H1 (cell line): ENCODE measurements around the gene SLC16A8. TPM values are rescaled to one million over a fixed set of nuclear protein-coding genes. Genes with fewer than 3 reads are reported as not detected.

Experiments used
- CTCF ChIA-PET: fragments of 300-600 bp; sonication (Branson Sonifier 250); formaldehyde crosslinking; loops from one replicate; lab custom pipeline; 2021; ENCODE audit not compliant: partially characterized antibody; lab: Charles Lee
- POLR2A ChIA-PET: fragments of 300-600 bp; sonication (Branson Sonifier 250); formaldehyde crosslinking; loops from one replicate; lab custom pipeline; 2021; ENCODE audit warnings: inconsistent platforms; ENCODE audit not compliant: partially characterized antibody; lab: Charles Lee
- DNase-seq, 2 experiments: peaks; one replicate each; pipeline versions ENCODE4 v3.0.0 to v3.0.0-alpha.2; 2010 to 2022; ENCODE audit warnings: low spot score in 2 of 2, low read depth in 1 of 2, mixed read lengths in 1 of 2
- FAIRE-seq: peaks from 2 replicates; lab custom pipeline; 2011; peaks lifted over from hg19 to GRCh38; lab: Jason Lieb, UNC
- H2AFZ ChIP-seq: 2 replicates; pipeline ENCODE4 v1.8.1; 2012; ENCODE audit warnings: low read length, inconsistent platforms
- H2AK5ac ChIP-seq: 2 replicates; pipeline ENCODE4 v1.6.1; 2013; ENCODE audit warnings: low read depth, low read length
- H2BK120ac ChIP-seq: replicated peaks from 2 replicates; pipeline ENCODE3; 2013; ENCODE audit warnings: low read depth, low read length, inconsistent platforms
- H2BK12ac ChIP-seq: 2 replicates; pipeline ENCODE4 v1.6.1; 2013; ENCODE audit warnings: low read depth, low read length
- H2BK15ac ChIP-seq: 2 replicates; pipeline ENCODE4 v1.6.1; 2013; ENCODE audit warnings: low read length
- H2BK20ac ChIP-seq: 2 replicates; pipeline ENCODE4 v1.6.1; 2013; ENCODE audit warnings: low read length
- H2BK5ac ChIP-seq: 2 replicates; pipeline ENCODE4 v1.6.1; 2013; ENCODE audit warnings: low read depth, low read length
- H3K14ac ChIP-seq: 2 replicates; pipeline ENCODE4 v1.6.1; 2013; ENCODE audit warnings: inconsistent platforms; ENCODE audit not compliant: insufficient read length
- H3K18ac ChIP-seq: 2 replicates; pipeline ENCODE4 v1.6.1; 2013; ENCODE audit warnings: low read length; ENCODE audit errors: extremely low read depth
- H3K23ac ChIP-seq: 2 replicates; pipeline ENCODE4 v1.6.1; 2013; ENCODE audit warnings: inconsistent platforms; ENCODE audit not compliant: insufficient read length
- H3K23me2 ChIP-seq: 2 replicates; pipeline ENCODE4 v1.6.1; 2013; ENCODE audit warnings: low read depth, low read length
- H3K27ac ChIP-seq: 2 replicates; pipeline ENCODE4 v1.6.1; 2011; ENCODE audit warnings: low read depth, low read length, inconsistent platforms
- H3K27me3 ChIP-seq, 4 experiments: replicated peaks in 1 of 4; 1 replicate in 1 of 4; 2 replicates in 3 of 4; pipeline versions ENCODE4 v1.6.1 to v1.8.1; 2011 to 2013; ENCODE audit warnings: low read length in 3 of 4, mild to moderate bottlenecking in 3 of 4, inconsistent platforms in 2 of 4, mixed read lengths in 2 of 4, moderate library complexity in 1 of 4; ENCODE audit not compliant: control insufficient read depth in 3 of 4, insufficient read depth in 3 of 4; ENCODE audit errors: extremely low read depth in 1 of 4
- H3K36me3 ChIP-seq, 4 experiments: 2 replicates each; pipeline versions ENCODE4 v1.6.1 to v1.8.1; 2011 to 2013; ENCODE audit warnings: mild to moderate bottlenecking in 4 of 4, low read length in 3 of 4, moderate library complexity in 2 of 4, control low read depth in 1 of 4, inconsistent platforms in 1 of 4; ENCODE audit not compliant: insufficient read depth in 4 of 4, control insufficient read depth in 2 of 4
- H3K4ac ChIP-seq: replicated peaks from 2 replicates; pipeline ENCODE3; 2013; ENCODE audit warnings: low read length, low read depth, mixed read lengths, inconsistent platforms; ENCODE audit not compliant: insufficient read length
- H3K4me1 ChIP-seq, 4 experiments: replicated peaks in 1 of 4; 1 replicate in 1 of 4; 2 replicates in 3 of 4; pipeline versions ENCODE4 v1.6.1 to v1.8.1; 2011 to 2013; ENCODE audit warnings: low read length in 3 of 4, inconsistent platforms in 2 of 4, mixed read lengths in 1 of 4; ENCODE audit not compliant: insufficient read depth in 4 of 4, control insufficient read depth in 3 of 4
- H3K4me2 ChIP-seq, 2 experiments: 2 replicates each; pipeline versions ENCODE4 v1.6.1 to v1.8.1; 2011 to 2013; ENCODE audit warnings: low read depth in 2 of 2, low read length in 2 of 2, control low read depth in 1 of 2, inconsistent platforms in 1 of 2, mild to moderate bottlenecking in 1 of 2; ENCODE audit not compliant: insufficient read depth in 1 of 2
- H3K4me3 ChIP-seq, 4 experiments: fragments of 200-600, 300-600 bp in 1 of 4; sonication (generic), shearing (Covaris generic), sonication (Bioruptor Twin) in 1 of 4; 2 replicates each; pipeline versions ENCODE4 v1.5.1 to v1.8.1; 2011 to 2016; ENCODE audit warnings: low read length in 4 of 4, low read depth in 3 of 4, control low read depth in 2 of 4, inconsistent platforms in 2 of 4, mild to moderate bottlenecking in 2 of 4, mixed read lengths in 1 of 4, moderate library complexity in 1 of 4; ENCODE audit not compliant: insufficient read depth in 2 of 4; ENCODE audit errors: extremely low read depth in 1 of 4
- H3K56ac ChIP-seq: replicated peaks from 2 replicates; pipeline ENCODE3; 2013; ENCODE audit warnings: low read depth, mild to moderate bottlenecking, mixed read lengths, low read length, inconsistent platforms; ENCODE audit not compliant: insufficient read length
- H3K79me1 ChIP-seq: 2 replicates; pipeline ENCODE4 v1.6.1; 2013; ENCODE audit warnings: low read depth, low read length, control low read depth
- H3K79me2 ChIP-seq, 2 experiments: 2 replicates each; pipeline versions ENCODE4 v1.6.1 to v1.8.1; 2012 to 2013; ENCODE audit warnings: low read length in 2 of 2, mild to moderate bottlenecking in 2 of 2, inconsistent platforms in 1 of 2; ENCODE audit not compliant: insufficient read depth in 2 of 2, control insufficient read depth in 1 of 2
- H3K9ac ChIP-seq, 4 experiments: replicated peaks in 1 of 4; 1 replicate in 1 of 4; 2 replicates in 3 of 4; pipeline versions ENCODE4 v1.6.1 to v1.8.1; 2011 to 2013; ENCODE audit warnings: low read depth in 3 of 4, low read length in 3 of 4, control low read depth in 2 of 4, mild to moderate bottlenecking in 2 of 4, moderate library complexity in 2 of 4, inconsistent platforms in 1 of 4; ENCODE audit errors: extremely low read depth in 1 of 4
- H3K9me3 ChIP-seq, 2 experiments: 2 replicates each; pipeline versions ENCODE4 v1.6.1 to v1.8.1; 2012 to 2013; ENCODE audit warnings: mild to moderate bottlenecking in 2 of 2, moderate library complexity in 2 of 2, control low read depth in 1 of 2, inconsistent platforms in 1 of 2, low read depth in 1 of 2, low read length in 1 of 2, mixed read lengths in 1 of 2; ENCODE audit not compliant: insufficient read depth in 2 of 2
- H4K20me1 ChIP-seq, 2 experiments: replicated peaks in 1 of 2; 2 replicates each; pipeline versions ENCODE3 to v1.8.1; 2011 to 2013; ENCODE audit warnings: inconsistent platforms in 2 of 2, low read length in 2 of 2, mild to moderate bottlenecking in 1 of 2; ENCODE audit not compliant: insufficient read depth in 2 of 2, control insufficient read depth in 1 of 2
- H4K5ac ChIP-seq: 2 replicates; pipeline ENCODE4 v1.6.1; 2013; ENCODE audit warnings: low read length, low read depth, mixed read lengths, inconsistent platforms; ENCODE audit not compliant: insufficient read length
- H4K8ac ChIP-seq: 2 replicates; pipeline ENCODE4 v1.8.0; 2013; ENCODE audit warnings: mild to moderate bottlenecking, moderate library complexity, low read length, inconsistent platforms; ENCODE audit not compliant: insufficient read depth; ENCODE audit errors: extremely low read depth
- H4K91ac ChIP-seq: replicated peaks from 2 replicates; pipeline ENCODE3; 2013; ENCODE audit warnings: low read length, mixed read lengths, inconsistent platforms; ENCODE audit not compliant: insufficient read length
- CEBPB ChIP-seq: IDR thresholded peaks from 2 replicates; pipeline ENCODE4 v1.6.1; 2012; ENCODE audit warnings: low read depth, low read length
- WGBS, 2 experiments: shearing (Covaris generic) in 1 of 2; methylation state at CpG; one replicate each; pipeline versions ENCODE4 v1.1.6 to v1.1.7; 2013 to 2015; ENCODE audit warnings: low lambda C conversion rate in 2 of 2, mixed read lengths in 2 of 2, inconsistent platforms in 1 of 2, low coverage in 1 of 2, missing lambda C conversion rate in 1 of 2; ENCODE audit not compliant: insufficient replicate concordance in 2 of 2, insufficient coverage in 1 of 2, insufficient read length in 1 of 2; ENCODE audit errors: extremely low coverage in 1 of 2, missing lambda C conversion rate in 1 of 2; 5-methylcytosine and 5-hydroxymethylcytosine counted together
- polyA plus RNA-seq, 7 experiments: library from polyadenylated mRNA; depleted of rRNA in 3 of 7; stranded (reverse) in 5 of 7; unstranded in 2 of 7; fragments of >200 nt in 5 of 7; fragments of 200-250 nt in 2 of 7; gene quantifications; 1 replicate in 5 of 7; 2 replicates in 1 of 7; 4 replicates in 1 of 7; pipeline versions ENCODE4 v1.2.1 to v1.2.3, GENCODE V29; 2011 to 2013; ENCODE audit warnings: missing spikeins in 2 of 7, mixed read lengths in 2 of 7
- total RNA-seq: library from RNA; stranded (reverse); fragmentation: NEBNext Ultra II Directional; extraction: Animal tissue kit (Norgen Biotek cat#: 25700); gene quantifications from 2 replicates; pipeline ENCODE4 v1.2.1, GENCODE V29; 2021
- TF ChIP-seq, protein P1 (sequence below), 3 experiments: IDR thresholded peaks; 1 replicate in 2 of 3; 2 replicates in 1 of 3; pipeline versions ENCODE4 v1.5.1 to v1.6.1; 2011; ENCODE audit warnings: low read length in 3 of 3, mild to moderate bottlenecking in 3 of 3, inconsistent platforms in 2 of 3, low read depth in 1 of 3, moderate library complexity in 1 of 3; ENCODE audit not compliant: insufficient read depth in 1 of 3; ENCODE audit errors: control extremely low read depth in 1 of 3

Gene SLC16A8
- total and polyA plus RNA-seq, 2 of the 8 experiments (the other 6 are each of a cell fraction or from before 2014, with no cell fraction given), result 0.70 TPM; not detected in 1

GRCh38 chr22:38032681-38033521 lies 51.1 kb downstream of the SLC16A8 start:
- Histone ChIP-seq H3K27me3 (peaks cover 0 to 8% (median under 1%) of the 10 kb centered on the region in 4 experiments; a peak in 1 of 7 replicates), H3K56ac (no peak overlapping the region), H3K79me2 (no peaks in the 10 kb centered on the region), H3K36me3 (no peaks in the 10 kb centered on the region), H3K4me1 (peaks cover 0 to 33% (median 22%) of the 10 kb centered on the region in 4 experiments; a peak in 6 of 7 replicates), H3K27ac (no peak overlapping the region), H4K20me1 (no peaks in the 10 kb centered on the region), H3K14ac (no peak overlapping the region), H4K8ac (peak overlapping the region; percentile 60), H3K4me3 (no peak overlapping the region), H3K23me2 (no peaks in the 10 kb centered on the region; the same call in 1 of the 2 replicates), H3K79me1 (no peaks in the 10 kb centered on the region), H2AK5ac (peak overlapping the region; percentile 71), H4K91ac (peak overlapping the region; percentile 91), H3K9ac (no peak overlapping the region), H2BK120ac (no peak overlapping the region), H2BK12ac (peak overlapping the region; percentile 93; the same call in 1 of the 2 replicates), H4K5ac (peak overlapping the region; percentile 85), H3K18ac (peak overlapping the region; percentile 89; the same call in 1 of the 2 replicates), H3K4ac (peak overlapping the region; percentile 44), H3K23ac (no peak overlapping the region), H2BK20ac (no peak overlapping the region), H2BK5ac (peak overlapping the region; percentile 85; the same call in 1 of the 2 replicates), H3K4me2 (no peak overlapping the region), H2BK15ac (peak overlapping the region; percentile 85), H3K9me3 (no peaks in the 10 kb centered on the region), H2AFZ (no peak overlapping the region)
- TF ChIP-seq, protein P1, sequence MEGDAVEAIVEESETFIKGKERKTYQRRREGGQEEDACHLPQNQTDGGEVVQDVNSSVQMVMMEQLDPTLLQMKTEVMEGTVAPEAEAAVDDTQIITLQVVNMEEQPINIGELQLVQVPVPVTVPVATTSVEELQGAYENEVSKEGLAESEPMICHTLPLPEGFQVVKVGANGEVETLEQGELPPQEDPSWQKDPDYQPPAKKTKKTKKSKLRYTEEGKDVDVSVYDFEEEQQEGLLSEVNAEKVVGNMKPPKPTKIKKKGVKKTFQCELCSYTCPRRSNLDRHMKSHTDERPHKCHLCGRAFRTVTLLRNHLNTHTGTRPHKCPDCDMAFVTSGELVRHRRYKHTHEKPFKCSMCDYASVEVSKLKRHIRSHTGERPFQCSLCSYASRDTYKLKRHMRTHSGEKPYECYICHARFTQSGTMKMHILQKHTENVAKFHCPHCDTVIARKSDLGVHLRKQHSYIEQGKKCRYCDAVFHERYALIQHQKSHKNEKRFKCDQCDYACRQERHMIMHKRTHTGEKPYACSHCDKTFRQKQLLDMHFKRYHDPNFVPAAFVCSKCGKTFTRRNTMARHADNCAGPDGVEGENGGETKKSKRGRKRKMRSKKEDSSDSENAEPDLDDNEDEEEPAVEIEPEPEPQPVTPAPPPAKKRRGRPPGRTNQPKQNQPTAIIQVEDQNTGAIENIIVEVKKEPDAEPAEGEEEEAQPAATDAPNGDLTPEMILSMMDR (IDR thresholded peaks at IDR 0.05; ENCODE audit: control extremely low read depth in 1 of 3, insufficient read depth in 1 of 3, low read depth in 1 of 3, low read length in 3 of 3), result no peak
- peak; percentile 61 for TF ChIP-seq CEBPB
- POLR2A ChIA-PET, result no interaction called here
- no peak for FAIRE-seq
- CTCF ChIA-PET, result interaction anchor here (0.6 to 2.8 kb wide), 5 partner anchors 12 to 71 kb away, joined by 3 to 11 read pairs (median 3); no protein-coding TSS in a partner anchor
- WGBS, 2 experiments, result 87% methylated on average over 18 of the region's 19 CpGs; no CpG with 5 or more reads in 1 of the 2 experiments
- no peak for DNase-seq
